RWPE2 (cell line): ENCODE results near the gene EXOC3L1.
A peak's percentile ranks its signal among the peaks of the same experiment; 100 is the strongest.

Experiments
- ATAC-seq: fragments of 200-7000 bp; cut with Tn5 transposase; 3 replicates; pipeline ENCODE4 v1.9.1; 2021; ENCODE audit warnings: low read depth
- DNase-seq: peaks from one replicate; pipeline ENCODE4 v3.0.0-alpha.2; 2020; ENCODE audit warnings: low spot score
- H3K27ac ChIP-seq: fragments of 450-650 bp; 2 replicates; pipeline ENCODE4 v1.5.1; 2017; ENCODE audit warnings: mild to moderate bottlenecking; ENCODE audit not compliant: poor library complexity, severe bottlenecking
- H3K27me3 ChIP-seq: fragments of 250-450 bp; sonication (Bioruptor Pico); 2 replicates; pipeline ENCODE4 v1.5.1; 2021; ENCODE audit warnings: mild to moderate bottlenecking, moderate library complexity; ENCODE audit not compliant: insufficient read depth, poor library complexity, severe bottlenecking
- H3K36me3 ChIP-seq: fragments of 250-450 bp; sonication (Bioruptor Pico); 2 replicates; pipeline ENCODE4 v1.5.1; 2020; ENCODE audit warnings: low read depth, mild to moderate bottlenecking, moderate library complexity
- H3K4me1 ChIP-seq: fragments of 250-450 bp; sonication (Bioruptor Pico); 2 replicates; pipeline ENCODE4 v1.5.1; 2021; ENCODE audit warnings: mild to moderate bottlenecking, moderate library complexity; ENCODE audit not compliant: insufficient read depth, poor library complexity, severe bottlenecking
- H3K4me3 ChIP-seq: fragments of 250-450 bp; sonication (Bioruptor Pico); 2 replicates; pipeline ENCODE4 v1.5.1; 2021; ENCODE audit warnings: mild to moderate bottlenecking, moderate library complexity; ENCODE audit not compliant: severe bottlenecking
- H3K9me3 ChIP-seq: fragments of 250-450 bp; sonication (Bioruptor Pico); 2 replicates; pipeline ENCODE4 v1.5.1; 2021; ENCODE audit warnings: mild to moderate bottlenecking, moderate library complexity; ENCODE audit not compliant: severe bottlenecking
- TF ChIP-seq, protein P1 (sequence below): fragments of 450-650 bp; IDR thresholded peaks from one replicate; pipeline ENCODE4 v1.5.1; 2017; ENCODE audit warnings: mild to moderate bottlenecking, moderate library complexity; ENCODE audit not compliant: poor library complexity, severe bottlenecking

Gene EXOC3L1

DNA sequence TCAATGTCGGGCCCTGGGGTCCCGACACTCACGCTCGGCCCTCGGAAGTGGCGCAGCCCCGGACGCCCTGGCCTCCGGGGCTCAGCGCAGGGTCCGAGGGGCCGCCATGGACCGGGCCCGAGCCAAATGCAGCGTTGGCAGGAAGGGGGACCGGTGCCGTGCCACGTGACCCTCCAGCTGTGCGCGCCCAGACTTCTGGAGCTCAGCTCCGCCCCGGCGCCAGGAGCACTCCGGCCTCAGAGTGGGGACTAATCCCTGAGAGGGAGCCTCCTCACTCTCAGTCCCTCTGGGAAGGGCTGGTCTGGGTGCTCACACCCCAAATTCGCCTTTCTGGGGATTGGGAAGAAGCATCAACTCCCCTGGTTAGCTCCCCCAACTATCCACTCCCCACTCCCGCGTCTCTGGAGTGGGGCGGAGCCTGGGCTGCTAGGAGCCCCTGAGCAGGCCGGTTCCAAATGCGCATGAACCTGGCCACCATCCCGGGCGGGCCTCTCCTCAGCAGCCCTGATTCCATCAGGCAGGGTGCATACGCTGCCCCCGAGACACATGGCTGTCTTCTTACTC, 39.0 kb downstream of the EXOC3L1 start, which contains the start of gene B3GNT9:
TSS of gene B3GNT9 (minus strand) at position 166 of the 564 bp plus-strand sequence. CDS start 513 bp downstream, outside the sequence.
- H3K4me1 ChIP-seq = no peaks in the 10 kb centered on the region
- H3K27me3 ChIP-seq = no peaks in the 10 kb centered on the region
- no peaks in the 10 kb centered on the region for H3K9me3 ChIP-seq
- H3K4me3 ChIP-seq = peak within 1 kb of the TSS; percentile 57
- H3K36me3 ChIP-seq = peaks cover 22% of the 10 kb centered on the region
- ATAC-seq = peak; percentile 67
- TF ChIP-seq, protein P1, sequence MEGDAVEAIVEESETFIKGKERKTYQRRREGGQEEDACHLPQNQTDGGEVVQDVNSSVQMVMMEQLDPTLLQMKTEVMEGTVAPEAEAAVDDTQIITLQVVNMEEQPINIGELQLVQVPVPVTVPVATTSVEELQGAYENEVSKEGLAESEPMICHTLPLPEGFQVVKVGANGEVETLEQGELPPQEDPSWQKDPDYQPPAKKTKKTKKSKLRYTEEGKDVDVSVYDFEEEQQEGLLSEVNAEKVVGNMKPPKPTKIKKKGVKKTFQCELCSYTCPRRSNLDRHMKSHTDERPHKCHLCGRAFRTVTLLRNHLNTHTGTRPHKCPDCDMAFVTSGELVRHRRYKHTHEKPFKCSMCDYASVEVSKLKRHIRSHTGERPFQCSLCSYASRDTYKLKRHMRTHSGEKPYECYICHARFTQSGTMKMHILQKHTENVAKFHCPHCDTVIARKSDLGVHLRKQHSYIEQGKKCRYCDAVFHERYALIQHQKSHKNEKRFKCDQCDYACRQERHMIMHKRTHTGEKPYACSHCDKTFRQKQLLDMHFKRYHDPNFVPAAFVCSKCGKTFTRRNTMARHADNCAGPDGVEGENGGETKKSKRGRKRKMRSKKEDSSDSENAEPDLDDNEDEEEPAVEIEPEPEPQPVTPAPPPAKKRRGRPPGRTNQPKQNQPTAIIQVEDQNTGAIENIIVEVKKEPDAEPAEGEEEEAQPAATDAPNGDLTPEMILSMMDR = no peak
- DNase-seq = no peak
- H3K27ac ChIP-seq = peak within 1 kb of the TSS; percentile 42

DNA sequence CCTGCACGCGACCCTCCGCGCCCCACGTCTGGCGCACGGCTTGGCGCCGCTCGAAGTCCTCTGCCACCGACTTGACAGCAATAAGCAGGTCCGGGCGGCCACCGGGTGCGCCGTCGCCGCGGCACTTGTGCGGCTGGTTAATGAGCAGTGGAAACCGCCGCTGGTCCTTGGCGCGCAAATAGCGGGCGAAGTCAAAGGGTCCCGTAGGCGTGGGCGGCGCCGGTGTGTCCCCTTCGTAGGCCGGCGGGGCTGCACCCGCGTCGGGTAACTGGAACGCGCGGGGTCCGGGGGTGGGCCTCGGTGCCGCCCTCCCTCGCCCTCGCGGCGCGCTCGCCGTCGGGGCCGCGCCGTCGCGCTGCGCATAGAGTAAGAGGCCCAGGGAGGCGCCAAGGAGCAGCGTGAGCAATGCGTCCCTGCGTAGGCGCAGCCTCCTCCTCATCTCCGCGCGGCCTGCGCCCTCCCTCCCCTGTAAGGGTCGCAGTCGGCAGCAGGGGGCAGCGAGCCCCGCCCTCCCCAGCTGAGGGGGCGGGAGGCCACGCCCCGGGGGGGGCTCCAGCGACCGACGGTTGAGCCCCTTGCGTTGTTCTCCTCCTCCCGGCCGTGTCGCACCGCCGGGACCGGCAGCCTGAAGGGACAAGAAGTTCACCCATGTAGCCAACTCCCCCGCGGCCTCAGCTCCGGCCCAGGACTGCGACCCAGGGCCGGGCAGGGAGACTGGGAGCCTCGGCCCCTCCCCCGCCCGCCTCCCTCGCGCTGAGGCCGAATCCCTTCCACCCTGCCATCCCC, 39.7 kb downstream of the EXOC3L1 start:
- TF ChIP-seq, protein P1 = no peak
- Histone ChIP-seq H3K36me3 (peaks cover 29% of the 10 kb centered on the region), H3K4me3 (peak overlapping the region; percentile 57), H3K9me3 (no peaks in the 10 kb centered on the region), H3K27ac (peak overlapping the region; percentile 42), H3K27me3 (no peaks in the 10 kb centered on the region), H3K4me1 (no peaks in the 10 kb centered on the region)
- DNase-seq (no peak), ATAC-seq (peak; percentile 47)

DNA sequence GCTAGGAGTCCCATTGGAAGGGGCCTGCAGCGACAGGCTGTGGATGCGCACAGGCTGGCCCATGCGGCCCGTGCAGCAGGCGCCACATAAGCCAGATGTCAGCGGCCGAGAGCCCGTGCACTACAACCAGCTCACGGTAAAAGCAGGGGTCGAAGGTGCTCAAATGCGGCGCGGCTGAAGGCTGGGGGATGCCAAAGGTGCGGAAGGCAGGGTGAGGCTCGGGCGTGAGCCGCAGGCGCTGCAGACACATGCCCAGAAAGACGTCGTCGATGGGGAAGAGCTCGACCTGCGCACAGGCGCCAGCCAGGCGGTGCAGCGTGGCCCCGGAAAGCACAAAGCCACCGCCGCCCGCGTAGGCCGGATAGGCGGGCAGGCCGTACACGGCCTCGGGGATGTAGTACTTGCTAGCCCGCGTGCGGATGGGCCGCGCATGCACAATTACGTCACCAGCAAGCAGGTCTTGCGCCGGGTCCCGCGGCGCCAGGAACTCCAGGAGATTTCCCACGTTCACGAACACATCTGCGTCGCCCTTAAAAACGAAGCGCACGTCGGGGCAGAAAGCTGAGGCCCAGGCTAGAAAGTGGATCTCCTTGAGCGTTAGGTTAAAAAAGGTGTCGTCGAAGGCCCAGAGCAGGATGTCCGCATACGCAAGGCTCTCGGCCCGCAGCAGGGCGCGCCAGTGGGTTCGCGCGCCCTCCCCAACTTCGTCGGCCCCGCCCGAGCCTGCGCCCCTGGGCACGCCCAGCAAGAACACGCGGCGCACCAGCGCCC, 40.5 kb downstream of the EXOC3L1 start:
- ATAC-seq (no peak), DNase-seq (no peak)
- no peaks in the 10 kb centered on the region for H3K4me1 ChIP-seq
- peak overlapping the region; percentile 57 for H3K4me3 ChIP-seq
- TF ChIP-seq, protein P1 = no peak
- H3K36me3 ChIP-seq = peaks cover 36% of the 10 kb centered on the region
- H3K9me3 ChIP-seq = no peaks in the 10 kb centered on the region
- no peaks in the 10 kb centered on the region for H3K27me3 ChIP-seq
- no peak overlapping the region for H3K27ac ChIP-seq

DNA sequence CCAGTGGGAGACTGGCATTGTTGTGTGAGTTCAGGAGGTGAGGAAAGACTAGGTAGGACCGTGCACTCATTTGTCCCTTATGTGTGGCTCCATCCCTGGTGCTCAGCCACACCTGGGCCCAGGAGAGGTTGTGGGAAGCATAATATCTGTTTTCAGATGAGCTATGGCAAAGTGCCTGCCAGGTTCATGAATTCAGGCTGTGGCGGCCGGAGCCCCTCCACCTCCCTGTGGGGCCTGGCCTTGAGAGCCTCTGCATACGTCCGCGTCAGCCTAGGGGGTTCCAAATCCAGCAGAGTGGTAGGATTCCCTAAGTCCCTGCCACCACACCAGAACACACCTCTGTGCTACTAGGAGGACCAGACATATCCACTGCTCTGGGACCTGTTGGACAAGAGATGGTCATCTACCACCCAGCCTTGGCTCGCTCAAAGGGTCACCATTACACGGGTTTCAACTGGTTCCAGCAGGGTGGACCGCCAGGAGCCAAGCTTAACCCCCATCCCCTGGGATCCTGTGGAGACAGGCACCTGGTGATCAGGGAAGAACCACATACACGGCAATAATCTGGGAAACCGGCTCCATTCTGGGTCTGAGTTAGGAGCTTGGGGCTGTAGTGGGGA, 41.2 kb downstream of the EXOC3L1 start:
- ATAC-seq (no peak), DNase-seq (no peak)
- TF ChIP-seq, protein P1 = no peak
- H3K4me1 ChIP-seq = no peaks in the 10 kb centered on the region
- H3K9me3 ChIP-seq = no peaks in the 10 kb centered on the region
- H3K27ac ChIP-seq = no peak overlapping the region
- H3K4me3 ChIP-seq = no peak overlapping the region
- peaks cover 39% of the 10 kb centered on the region for H3K36me3 ChIP-seq
- H3K27me3 ChIP-seq = no peaks in the 10 kb centered on the region
